ENCODE results near the gene KIF17. TPM values are rescaled to one million over a fixed set of nuclear protein-coding genes. Genes with fewer than 3 reads are reported as not detected.
A peak's percentile ranks its signal among the peaks of the same experiment; 100 is the strongest.

The KIF17 gene
- total RNA-seq, 1 experiment from 2014 or later: 2.4 TPM

DNA sequence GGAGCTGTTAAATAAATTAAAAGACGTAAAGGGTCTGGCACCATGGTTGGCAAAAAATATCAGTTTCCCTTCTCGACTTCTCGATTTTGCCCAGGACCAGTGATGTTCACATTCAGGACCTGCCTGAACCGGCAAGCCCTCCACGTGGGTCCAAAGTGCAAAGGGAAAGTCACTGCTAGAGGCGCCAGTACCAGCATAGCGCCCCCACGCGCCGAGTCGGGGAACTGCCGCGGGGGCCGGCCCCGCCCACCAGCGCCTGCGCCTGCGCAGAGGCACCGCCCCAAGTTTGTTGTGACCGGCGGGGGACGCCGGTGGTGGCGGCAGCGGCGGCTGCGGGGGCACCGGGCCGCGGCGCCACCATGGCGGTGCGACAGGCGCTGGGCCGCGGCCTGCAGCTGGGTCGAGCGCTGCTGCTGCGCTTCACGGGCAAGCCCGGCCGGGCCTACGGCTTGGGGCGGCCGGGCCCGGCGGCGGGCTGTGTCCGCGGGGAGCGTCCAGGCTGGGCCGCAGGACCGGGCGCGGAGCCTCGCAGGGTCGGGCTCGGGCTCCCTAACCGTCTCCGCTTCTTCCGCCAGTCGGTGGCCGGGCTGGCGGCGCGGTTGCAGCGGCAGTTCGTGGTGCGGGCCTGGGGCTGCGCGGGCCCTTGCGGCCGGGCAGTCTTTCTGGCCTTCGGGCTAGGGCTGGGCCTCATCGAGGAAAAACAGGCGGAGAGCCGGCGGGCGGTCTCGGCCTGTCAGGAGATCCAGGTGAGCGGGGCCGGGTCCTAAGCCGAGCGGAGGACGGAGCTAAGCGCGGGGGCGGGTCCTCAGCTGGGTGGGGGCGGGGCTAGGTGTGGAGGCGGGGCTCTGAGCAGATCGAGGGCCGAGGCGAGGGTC lies 84.4 kb downstream of the KIF17 start, which contains the start of gene PINK1:
Gene PINK1, plus strand, starts transcription at position 269 of the 875 bp plus-strand sequence. Its CDS starts 91 bp downstream, at position 360.
- no TSS peak for BruUV-seq (replicated peaks)
- TF ChIP-seq, protein P1, sequence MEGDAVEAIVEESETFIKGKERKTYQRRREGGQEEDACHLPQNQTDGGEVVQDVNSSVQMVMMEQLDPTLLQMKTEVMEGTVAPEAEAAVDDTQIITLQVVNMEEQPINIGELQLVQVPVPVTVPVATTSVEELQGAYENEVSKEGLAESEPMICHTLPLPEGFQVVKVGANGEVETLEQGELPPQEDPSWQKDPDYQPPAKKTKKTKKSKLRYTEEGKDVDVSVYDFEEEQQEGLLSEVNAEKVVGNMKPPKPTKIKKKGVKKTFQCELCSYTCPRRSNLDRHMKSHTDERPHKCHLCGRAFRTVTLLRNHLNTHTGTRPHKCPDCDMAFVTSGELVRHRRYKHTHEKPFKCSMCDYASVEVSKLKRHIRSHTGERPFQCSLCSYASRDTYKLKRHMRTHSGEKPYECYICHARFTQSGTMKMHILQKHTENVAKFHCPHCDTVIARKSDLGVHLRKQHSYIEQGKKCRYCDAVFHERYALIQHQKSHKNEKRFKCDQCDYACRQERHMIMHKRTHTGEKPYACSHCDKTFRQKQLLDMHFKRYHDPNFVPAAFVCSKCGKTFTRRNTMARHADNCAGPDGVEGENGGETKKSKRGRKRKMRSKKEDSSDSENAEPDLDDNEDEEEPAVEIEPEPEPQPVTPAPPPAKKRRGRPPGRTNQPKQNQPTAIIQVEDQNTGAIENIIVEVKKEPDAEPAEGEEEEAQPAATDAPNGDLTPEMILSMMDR (IDR thresholded peaks at IDR 0.05 in 2 of 3, conservative IDR thresholded peaks at IDR 0.05 in 1 of 3; ENCODE audit: borderline replicate concordance in 1 of 3, insufficient read depth in 1 of 3, low read depth in 2 of 3, low read length in 2 of 3): peak; percentile 85 to 98 (median 95)
- TF ChIP-seq SRF (IDR thresholded peaks at IDR 0.05; ENCODE audit: low read depth) (no peak), EGR1 (IDR thresholded peaks at IDR 0.05; ENCODE audit: low read depth) (peak; percentile 55; the same call in 1 of the 2 replicates), RAD21 (IDR thresholded peaks at IDR 0.05; ENCODE audit: low read depth) (peak; percentile 84), TCF7L2 (IDR thresholded peaks at IDR 0.05; ENCODE audit: borderline replicate concordance, extremely low read depth, insufficient read depth, insufficient read length) (peak; percentile 27), ZNF274 (IDR thresholded peaks at IDR 0.05; ENCODE audit: low read depth, low read length) (no peak), CBX3 (IDR thresholded peaks at IDR 0.05; ENCODE audit: low read depth) (no peak), POLR2A (IDR thresholded peaks at IDR 0.05; ENCODE audit: borderline replicate concordance, extremely low read depth, insufficient read depth, insufficient read length) (no peak), POLR2AphosphoS5 (IDR thresholded peaks at IDR 0.05; ENCODE audit: low read depth, low read length) (peak; percentile 75), YY1 (IDR thresholded peaks at IDR 0.05; ENCODE audit: extremely low read depth, insufficient replicate concordance, low read depth, low read length) (peak; percentile 48), ZFX (IDR thresholded peaks at IDR 0.05) (peak; percentile 78)
- TF ChIP-seq, protein P2, sequence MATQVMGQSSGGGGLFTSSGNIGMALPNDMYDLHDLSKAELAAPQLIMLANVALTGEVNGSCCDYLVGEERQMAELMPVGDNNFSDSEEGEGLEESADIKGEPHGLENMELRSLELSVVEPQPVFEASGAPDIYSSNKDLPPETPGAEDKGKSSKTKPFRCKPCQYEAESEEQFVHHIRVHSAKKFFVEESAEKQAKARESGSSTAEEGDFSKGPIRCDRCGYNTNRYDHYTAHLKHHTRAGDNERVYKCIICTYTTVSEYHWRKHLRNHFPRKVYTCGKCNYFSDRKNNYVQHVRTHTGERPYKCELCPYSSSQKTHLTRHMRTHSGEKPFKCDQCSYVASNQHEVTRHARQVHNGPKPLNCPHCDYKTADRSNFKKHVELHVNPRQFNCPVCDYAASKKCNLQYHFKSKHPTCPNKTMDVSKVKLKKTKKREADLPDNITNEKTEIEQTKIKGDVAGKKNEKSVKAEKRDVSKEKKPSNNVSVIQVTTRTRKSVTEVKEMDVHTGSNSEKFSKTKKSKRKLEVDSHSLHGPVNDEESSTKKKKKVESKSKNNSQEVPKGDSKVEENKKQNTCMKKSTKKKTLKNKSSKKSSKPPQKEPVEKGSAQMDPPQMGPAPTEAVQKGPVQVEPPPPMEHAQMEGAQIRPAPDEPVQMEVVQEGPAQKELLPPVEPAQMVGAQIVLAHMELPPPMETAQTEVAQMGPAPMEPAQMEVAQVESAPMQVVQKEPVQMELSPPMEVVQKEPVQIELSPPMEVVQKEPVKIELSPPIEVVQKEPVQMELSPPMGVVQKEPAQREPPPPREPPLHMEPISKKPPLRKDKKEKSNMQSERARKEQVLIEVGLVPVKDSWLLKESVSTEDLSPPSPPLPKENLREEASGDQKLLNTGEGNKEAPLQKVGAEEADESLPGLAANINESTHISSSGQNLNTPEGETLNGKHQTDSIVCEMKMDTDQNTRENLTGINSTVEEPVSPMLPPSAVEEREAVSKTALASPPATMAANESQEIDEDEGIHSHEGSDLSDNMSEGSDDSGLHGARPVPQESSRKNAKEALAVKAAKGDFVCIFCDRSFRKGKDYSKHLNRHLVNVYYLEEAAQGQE (IDR thresholded peaks at IDR 0.05; ENCODE audit: low read depth): no peak
- TF ChIP-seq, protein P3, sequence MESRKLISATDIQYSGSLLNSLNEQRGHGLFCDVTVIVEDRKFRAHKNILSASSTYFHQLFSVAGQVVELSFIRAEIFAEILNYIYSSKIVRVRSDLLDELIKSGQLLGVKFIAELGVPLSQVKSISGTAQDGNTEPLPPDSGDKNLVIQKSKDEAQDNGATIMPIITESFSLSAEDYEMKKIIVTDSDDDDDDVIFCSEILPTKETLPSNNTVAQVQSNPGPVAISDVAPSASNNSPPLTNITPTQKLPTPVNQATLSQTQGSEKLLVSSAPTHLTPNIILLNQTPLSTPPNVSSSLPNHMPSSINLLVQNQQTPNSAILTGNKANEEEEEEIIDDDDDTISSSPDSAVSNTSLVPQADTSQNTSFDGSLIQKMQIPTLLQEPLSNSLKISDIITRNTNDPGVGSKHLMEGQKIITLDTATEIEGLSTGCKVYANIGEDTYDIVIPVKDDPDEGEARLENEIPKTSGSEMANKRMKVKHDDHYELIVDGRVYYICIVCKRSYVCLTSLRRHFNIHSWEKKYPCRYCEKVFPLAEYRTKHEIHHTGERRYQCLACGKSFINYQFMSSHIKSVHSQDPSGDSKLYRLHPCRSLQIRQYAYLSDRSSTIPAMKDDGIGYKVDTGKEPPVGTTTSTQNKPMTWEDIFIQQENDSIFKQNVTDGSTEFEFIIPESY (IDR thresholded peaks at IDR 0.05; ENCODE audit: extremely low read depth, insufficient replicate concordance, low read length): peak; percentile 25
- TF ChIP-seq, protein P4, sequence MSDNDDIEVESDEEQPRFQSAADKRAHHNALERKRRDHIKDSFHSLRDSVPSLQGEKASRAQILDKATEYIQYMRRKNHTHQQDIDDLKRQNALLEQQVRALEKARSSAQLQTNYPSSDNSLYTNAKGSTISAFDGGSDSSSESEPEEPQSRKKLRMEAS (IDR thresholded peaks at IDR 0.05): peak; percentile 95
- Histone ChIP-seq H3K27me3 (ENCODE audit: insufficient read depth, low read length) (no peaks in the 10 kb centered on the region), H3K9me2 (ENCODE audit: insufficient read depth) (no peaks in the 10 kb centered on the region), H3K4me3 (replicated peaks in 1 of 2; ENCODE audit: low read depth in 1 of 2, low read length in 2 of 2) (peak within 1 kb of the TSS; percentile 60 to 61), H3K4me1 (ENCODE audit: control insufficient read depth in 1 of 2, insufficient read depth in 2 of 2, low read length in 2 of 2) (peaks cover 8 to 22% of the 10 kb centered on the region in 2 experiments), H3K9me3 (ENCODE audit: control insufficient read depth in 1 of 2, insufficient read depth in 1 of 2, low read depth in 1 of 2, low read length in 2 of 2) (no peaks in the 10 kb centered on the region; a peak in 1 of 4 replicates), H3K9ac (ENCODE audit: low read length) (peak within 1 kb of the TSS; percentile 54), H2AFZ (ENCODE audit: low read depth, low read length, poor library complexity, severe bottlenecking) (peak within 1 kb of the TSS; percentile 89), H3K36me3 (ENCODE audit: control insufficient read depth in 1 of 2, insufficient read depth in 2 of 2, low read length in 2 of 2) (no peaks in the 10 kb centered on the region), H3K79me2 (ENCODE audit: insufficient read depth, low read length) (no peaks in the 10 kb centered on the region), H3K4me2 (ENCODE audit: low read length) (peak within 1 kb of the TSS; percentile 82), H4K20me1 (ENCODE audit: insufficient read depth) (no peaks in the 10 kb centered on the region), H3K27ac (ENCODE audit: low read depth, low read length) (peak within 1 kb of the TSS; percentile 95)
- ChIA-PET RAD21 (ENCODE audit: low non-redundant PET in 1 of 2, low total read pairs in 2 of 2, uncharacterized antibody in 2 of 2, unreplicated experiment in 2 of 2) (interaction anchor here (0.6 to 2.9 kb wide), 6 partner anchors 20 to 110 kb away, joined by 3 to 23 read pairs (median 4); no protein-coding TSS in a partner anchor), POLR2A (interaction anchor here (0.6 to 2.3 kb wide), 7 partner anchors 12 to 747 kb away, joined by 3 to 10 read pairs (median 5); no protein-coding TSS in a partner anchor), CTCF (interaction anchor here (0.6 to 5.6 kb wide), 27 partner anchors 8 to 562 kb away, joined by 3 to 74 read pairs (median 4); partner anchors contain the start of genes CDA, DDOST and MUL1)
- ATAC-seq (peak; percentile 87), DNase-seq (ENCODE audit: low read depth, low spot score) (peak; percentile 57)
- intact Hi-C loops (cut with micrococcal nuclease): loop anchor here (1.0 to 10.0 kb wide), 4 partner anchors 58 to 419 kb away; no protein-coding TSS in a partner anchor

Measured in HCT116 (cell line).